Measurements from ENCODE around the gene RNASE13.

GRCh38 chr14:21058903-21059302, 24.3 kb upstream of the RNASE13 start:
- TF ChIP-seq CTCF (IDR thresholded peaks at IDR 0.05) (no peak), AFF4 (CRISPR knock-in tag; IDR thresholded peaks at IDR 0.05; ENCODE audit: borderline replicate concordance) (no peak), NR1H2 (CRISPR knock-in tag; IDR thresholded peaks at IDR 0.05) (no peak), ATF3 (CRISPR knock-in tag; conservative IDR thresholded peaks at IDR 0.05) (no peak), GABPB1 (CRISPR knock-in tag; IDR thresholded peaks at IDR 0.05) (no peak), PRDM15 (CRISPR knock-in tag; IDR thresholded peaks at IDR 0.05) (no peak), FOXP1 (CRISPR knock-in tag; IDR thresholded peaks at IDR 0.05; ENCODE audit: borderline replicate concordance) (no peak), SP1 (CRISPR knock-in tag; conservative IDR thresholded peaks at IDR 0.05) (no peak)
